Epidermal melanocyte (primary cell): ENCODE data around the gene PRAC1.
"Not testable (repeated sequence)": the region's sequence is repeated elsewhere in the genome, so short reads cannot be mapped to it uniquely, and the experiment has no call there.

ENCODE experiments used
- DNase-seq: peaks from one replicate; pipeline ENCODE4 v3.0.0; 2011; ENCODE audit warnings: low spot score; ENCODE audit not compliant: insufficient read length

PRAC1 gene

DNA sequence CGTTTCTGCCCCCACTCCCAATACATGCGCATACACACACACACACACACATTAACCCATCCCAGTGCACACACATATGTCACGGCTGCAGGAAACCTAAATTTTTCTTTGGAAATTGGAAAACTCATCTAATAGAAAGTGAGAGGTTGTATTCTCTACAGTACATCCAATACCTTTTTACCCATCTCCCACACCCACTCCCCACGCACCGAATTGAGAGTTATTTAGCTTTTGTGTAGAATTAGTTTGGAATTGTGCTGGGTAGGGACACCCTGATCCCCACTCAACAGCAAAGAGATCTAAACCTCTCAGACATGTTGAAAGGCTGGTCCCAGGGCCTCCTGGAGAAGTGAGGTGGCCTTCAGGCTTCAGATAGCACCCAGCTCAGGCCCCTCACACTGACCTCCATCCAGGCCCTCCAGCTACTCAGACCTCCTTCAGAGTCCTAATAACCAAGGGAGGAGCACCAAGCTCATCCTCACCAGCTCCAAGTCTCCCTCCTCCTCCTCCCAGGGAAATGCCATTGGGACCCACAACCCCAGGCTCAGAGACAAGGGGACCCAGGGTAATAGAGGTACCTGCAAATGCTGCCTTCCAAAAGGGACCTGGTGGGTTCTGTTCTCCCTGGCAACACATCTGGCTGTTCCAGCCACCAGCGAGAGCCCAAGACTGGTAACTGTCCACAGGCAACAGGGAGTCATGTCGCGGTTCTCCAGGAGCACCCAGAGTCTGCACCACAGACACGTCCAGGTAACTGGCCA lies 5.3 kb upstream of the PRAC1 start:
- DNase-seq = no peak

DNA sequence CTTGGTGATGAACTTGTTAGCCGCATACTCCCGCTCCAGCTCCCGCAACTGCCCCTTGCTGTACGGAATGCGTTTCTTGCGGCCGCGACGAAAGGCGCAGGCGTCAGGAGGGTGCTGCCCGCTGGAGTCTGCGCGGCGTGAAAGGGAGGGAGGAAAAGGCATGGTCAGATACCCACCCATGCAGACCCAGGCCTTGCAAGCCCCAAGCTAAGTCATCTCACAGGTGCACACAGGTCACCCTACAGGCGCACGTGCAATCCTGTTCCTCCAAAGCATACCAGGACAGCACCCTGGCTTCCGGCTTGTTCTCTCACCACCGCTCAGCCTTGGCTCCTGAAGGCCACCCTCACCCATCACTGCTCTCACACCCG lies 4.6 kb upstream of the PRAC1 start:
- DNase-seq = no peak

DNA sequence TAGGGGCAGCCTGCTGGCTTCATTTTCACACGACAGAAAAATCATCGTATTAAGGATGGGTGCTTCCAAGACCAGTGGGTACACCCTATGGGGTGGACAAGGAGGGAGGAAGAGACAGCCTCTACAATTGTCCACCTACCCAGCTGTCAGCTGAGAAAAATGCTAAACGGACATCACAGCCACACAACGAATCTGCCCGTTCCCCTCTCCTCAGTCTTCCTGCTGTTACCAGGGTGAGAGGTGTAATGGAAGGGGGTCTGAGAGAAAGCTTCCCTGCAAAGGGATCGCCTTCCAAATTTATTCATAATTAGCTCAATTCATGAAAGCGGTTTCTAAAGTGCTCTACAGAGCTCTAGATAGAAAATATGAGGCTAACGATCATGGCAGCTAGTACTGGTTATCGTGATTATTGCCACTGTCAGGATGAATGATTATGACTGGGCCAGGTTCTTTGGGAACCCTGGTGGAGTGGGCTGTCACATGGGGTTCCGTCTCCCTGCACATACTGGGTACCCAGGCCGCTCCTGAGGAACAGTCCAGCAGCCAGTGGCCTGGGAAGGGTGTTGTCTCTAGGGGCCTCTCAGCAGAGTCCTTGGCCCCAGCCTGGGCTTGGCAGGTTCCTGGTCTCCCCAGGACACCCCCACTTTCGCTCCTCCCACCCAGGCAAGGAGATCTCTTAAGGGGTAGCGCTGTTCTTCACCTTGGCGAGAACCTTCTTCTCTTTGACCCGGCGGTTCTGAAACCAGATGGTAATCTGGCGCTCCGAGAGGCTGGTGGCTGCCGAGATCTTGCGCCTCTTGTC lies 4.0 kb upstream of the PRAC1 start:
- DNase-seq = no peak

DNA sequence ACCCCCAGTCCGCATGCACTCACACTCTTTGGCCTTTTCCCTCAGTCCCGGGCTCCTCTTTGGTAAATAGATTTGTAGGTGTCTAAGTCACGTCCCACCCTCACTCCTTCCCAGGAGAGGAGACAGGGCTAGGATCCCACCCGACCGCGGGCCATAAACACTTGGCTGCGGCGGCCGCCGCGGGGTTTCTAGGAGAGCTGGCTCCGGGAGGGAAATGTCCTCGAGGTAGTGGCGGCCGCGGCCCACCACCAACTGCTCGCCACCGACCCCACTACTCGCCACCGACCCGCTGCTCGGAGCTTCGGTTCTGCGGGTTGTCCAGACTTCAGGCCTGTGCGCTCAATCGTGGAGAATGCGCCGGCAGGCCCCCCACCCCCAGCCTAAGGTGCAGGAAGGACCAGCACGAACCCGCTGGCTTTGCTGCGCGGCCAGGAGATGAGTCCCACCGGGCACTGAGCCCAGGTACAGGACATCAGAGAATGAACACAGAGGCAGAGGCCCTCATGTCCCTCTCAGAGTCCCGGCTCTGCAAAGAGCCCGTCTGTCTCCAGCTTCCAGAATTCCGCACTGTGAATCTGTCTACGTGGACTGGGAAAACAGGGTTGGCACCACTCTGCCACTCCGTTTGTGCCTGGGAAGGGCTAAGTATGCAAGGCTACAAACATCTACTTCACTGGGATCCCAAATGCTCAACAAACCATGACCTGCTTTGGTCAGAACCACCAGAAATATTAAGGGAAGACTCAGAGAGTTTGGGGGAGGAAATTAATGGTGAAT lies 3.2 kb upstream of the PRAC1 start:
- DNase-seq = no peak

DNA sequence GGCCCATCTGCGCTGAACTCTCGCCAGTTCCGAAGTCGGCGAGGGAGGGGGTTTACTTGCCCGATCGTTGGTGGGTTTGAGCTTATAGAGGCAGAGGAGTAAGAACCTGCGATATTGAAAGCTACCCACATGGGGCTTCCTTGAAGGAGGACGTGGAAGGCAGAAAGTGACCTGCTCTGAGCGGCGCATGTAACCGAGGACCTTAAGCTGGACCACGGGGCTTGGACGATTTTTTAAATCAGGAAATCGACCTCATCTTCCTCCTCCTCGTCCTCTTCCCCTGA lies 2.6 kb upstream of the PRAC1 start:
- no peak for DNase-seq

DNA sequence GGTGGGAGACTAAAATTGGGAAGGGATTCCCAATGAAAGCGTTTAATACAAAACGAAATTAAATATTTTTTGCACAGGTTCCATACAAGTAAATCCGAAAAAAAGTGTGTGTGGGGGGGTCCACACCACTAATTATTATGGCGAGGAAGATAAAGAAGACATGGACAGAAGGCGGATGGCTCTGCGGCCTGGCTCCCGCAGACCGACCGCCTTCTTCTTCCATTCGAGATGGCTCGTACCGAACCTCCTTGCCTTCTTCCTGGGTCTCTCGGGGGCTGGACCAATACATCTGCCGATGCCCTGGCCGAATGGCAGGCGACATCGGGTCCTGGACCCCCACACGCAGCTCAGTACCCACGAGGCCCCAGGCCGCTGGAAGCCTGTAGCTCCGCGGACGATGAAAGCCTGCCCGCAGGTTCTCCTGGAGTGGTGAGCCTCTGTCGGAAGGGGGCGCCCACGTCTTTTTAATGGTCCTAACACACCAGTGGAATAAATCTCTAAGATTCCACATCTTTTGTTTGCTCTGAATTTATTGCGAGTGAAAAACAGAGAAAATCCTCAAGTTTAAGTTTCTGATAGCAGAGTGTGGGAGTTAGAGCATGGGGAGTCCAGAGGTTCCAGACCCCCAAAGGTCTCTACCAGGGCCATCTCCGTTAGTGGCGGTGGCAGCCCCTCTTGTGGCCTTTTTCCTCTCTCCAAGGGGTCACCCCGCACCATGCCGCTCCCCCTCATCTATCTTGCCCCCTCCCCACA lies 2.1 kb upstream of the PRAC1 start:
- no peak for DNase-seq

DNA sequence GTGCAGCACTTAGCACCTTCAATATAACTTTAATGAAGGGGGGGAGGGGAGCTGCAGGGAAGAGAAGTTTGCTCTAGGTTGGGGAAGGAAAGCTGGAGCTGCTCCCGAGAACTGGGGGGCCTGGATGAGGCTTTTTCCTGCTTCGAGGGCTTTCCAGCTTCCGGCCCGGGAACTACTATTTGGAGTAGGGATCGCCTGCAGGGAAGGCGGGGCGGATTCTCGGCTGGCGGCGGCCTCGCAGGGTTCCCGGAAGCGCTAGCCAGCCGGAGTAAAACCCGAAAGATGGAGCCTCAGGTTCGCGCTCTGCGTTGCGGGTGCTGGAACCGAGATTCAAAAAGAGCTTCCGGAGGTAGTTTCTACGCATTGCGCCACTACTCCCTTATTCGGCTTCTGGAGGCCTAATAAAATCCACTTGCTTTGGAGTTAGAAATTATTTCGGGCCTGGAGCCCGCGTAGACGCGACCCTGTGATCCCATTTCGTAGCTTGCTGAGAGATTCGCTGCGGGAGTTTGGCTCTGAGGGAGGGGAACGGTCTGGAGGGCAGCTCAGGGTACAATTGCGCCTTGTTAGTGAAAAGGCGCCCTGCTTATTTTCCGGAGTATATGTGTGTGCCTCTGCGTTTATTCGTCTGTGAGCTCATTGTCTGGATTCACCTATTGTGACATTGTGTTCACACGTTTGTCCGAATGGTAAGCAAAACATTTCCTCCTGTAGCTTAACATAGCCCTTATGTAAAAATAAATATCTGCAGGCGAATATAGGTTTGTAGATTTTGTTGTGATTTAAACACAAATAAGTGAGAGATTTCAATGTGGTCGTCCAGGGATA lies 1.3 kb upstream of the PRAC1 start:
- DNase-seq = no peak

DNA sequence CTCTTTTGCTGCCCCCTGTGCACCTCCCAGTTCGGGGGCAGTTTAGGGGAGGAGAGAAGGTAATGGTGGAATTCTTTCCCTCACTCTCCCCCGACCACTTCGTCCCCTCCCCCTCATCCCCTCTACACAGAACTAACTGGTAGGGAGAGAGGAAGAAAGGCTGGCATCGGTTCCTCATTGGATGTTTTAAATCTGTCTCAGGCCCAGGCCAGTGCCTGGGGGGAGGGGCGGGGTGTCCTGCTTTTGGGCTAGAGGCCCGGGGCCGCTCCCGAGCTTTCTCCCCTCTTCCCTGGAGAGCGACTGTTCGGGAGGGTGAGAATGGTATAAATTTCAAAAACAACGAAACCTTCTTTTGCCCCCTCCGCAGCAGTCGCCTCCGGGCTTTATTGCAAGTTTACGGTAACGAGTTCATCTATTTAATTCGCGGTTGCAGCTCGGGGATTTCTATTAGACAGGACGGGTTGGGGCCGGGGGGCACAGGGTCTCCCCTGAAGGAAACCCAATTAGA lies 651 bp upstream of the PRAC1 start, which contains the start of gene PRAC2:
PRAC2 (plus strand) TSS at position 271 of the 508 bp plus-strand sequence. CDS start 1,226 bp downstream, outside the sequence.
- DNase-seq = no peak

DNA sequence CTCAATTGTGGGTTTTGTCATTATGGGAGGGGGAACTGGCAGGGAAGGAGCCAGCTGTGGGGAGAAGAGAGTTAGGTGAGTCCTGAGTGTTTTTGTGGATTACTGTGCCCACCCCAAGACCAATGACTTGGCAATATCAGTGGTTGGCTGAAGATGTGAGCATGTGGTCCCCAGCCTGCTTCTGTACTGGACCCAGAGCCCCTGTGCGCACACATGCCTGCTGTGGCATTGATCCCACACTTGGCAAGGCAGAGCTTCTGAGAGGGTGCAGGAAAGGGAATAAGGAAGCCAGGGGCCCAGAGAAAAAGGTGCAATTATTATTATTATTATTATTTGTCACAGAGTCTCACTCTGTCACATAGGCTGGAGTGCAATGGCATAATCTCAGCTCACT lies 1.3 kb downstream of the PRAC1 start:
- DNase-seq = no peak

DNA sequence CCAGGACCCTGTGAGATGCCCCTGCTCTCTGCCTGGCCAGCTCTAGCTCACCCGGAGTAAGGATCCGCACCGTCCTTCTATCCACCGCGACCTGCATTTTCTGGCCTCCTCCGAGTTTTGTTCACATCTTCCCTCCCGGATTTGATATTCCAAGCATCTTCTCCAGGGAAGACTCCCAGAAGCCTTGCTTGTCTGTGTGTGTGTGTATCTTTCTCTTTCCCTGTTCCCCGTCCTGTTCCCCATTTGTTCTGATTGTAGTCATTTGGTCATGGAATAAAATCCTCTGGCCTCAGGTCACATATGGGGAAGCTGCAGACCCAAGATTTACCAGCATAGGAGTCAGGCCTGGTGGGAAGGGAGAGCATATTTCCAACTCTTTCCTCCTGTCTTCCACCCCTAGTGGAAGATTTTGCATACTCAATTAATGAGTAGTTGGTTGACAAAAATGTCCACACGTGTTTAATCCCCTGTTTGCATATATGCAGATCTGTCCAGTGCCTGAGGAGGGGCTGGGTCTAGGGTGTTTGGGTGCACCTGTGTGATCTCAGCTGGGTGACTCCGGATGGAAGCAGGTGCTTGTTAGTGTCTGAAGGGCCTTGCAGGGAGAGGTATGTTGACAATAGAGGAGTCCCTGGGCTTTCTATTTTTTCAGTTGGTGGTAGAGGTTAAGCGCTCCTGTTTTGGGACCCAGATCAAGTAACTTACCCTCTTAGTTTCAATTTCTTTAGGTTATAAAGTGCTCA lies 1.9 kb downstream of the PRAC1 start:
- DNase-seq = no peak

DNA sequence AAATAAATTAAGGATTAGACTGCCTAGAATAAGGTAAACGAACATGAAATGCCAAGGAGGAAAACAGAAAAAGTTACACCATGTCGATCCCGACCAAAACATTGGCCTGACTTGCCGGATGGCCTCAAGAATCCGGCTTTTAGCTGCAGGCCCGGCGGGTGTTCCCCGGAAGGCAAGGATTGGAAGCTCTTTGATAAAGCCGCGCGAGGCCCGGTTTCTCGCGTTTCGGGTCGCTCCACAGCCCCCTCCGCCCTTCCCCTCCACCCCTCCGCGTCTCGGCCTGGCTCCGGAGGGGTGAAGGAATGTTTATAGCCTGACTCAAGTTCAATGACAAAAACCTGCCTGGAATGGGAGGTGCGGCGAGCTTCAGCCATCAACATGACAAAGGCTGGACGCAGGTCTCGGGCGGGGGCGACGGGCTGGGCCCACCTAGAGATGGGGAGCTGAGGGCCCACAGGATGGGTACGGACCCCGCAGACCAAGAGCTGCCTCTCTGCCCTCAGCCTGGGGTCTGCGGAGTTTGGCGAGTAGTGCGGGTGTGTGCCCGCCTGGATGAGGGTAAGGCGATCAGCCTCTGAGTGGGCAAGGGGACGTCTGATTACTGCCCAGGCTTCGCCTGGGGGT lies 2.6 kb downstream of the PRAC1 start:
- DNase-seq = no peak

DNA sequence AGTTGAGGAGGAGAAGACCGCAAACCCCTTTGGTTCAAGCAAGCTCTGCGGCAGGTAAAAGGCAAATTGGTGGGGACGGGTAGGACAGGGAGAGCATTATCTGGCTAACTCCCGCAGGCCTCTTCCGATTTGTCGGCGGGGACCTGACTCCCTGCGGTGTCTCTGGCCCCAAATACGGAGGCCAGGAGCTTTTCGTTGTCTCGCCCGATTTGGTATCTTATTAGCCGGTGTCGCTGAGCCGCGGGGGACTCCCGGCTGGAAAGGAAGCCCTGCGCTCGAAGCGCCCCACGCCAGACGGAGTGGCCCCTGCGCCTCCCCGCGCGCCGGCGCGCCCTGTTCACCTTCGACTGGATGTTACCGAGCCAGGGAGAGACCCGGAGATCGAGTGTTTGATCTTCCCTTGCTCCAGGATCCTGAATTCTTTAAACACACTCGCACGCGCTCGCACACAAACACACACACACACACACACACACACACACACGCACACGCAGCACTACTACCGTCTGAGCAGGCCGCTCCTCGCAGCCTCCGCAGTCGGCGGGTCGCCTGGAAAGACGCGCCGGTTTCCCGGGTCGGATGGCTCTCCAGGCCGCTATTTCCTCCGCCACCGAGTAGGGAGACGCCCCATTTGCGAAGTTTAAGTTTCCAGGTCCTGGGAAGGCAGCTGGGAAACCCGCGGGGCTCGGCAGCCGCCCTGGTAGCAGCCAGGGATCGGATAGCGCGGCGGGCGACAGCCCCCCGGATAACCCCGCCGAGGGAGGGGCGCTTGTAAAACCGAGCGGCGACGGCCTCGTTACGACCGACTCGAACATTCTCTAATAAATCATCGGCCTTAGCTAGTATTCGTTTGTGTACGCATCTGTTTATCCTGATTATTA lies 3.3 kb downstream of the PRAC1 start:
- no peak for DNase-seq

DNA sequence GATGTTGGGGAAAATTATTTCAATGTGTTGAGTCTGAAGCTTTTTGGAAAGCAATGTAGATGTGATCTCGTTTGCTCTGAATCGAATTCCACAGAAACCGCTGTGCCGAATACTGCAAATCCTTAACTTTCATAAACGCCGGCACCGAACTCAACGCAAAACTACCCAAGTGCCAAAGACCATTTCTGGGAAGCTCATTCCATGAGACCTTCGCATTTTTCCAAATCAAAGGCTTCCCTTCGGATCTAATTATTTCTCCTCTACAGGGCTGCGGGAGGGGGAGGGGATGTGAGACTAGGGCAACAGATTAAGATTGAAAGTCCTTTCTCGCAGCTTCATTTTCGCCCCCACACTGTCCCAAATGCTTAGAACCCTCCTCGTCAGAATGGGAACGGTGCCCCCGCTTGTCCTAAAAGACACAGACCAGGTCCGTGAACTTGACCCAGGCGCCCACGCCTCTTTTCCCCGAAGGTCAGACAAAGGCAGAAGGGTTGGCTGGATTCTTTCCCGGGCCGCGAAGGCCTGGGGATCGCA lies 4.0 kb downstream of the PRAC1 start:
- no peak for DNase-seq

DNA sequence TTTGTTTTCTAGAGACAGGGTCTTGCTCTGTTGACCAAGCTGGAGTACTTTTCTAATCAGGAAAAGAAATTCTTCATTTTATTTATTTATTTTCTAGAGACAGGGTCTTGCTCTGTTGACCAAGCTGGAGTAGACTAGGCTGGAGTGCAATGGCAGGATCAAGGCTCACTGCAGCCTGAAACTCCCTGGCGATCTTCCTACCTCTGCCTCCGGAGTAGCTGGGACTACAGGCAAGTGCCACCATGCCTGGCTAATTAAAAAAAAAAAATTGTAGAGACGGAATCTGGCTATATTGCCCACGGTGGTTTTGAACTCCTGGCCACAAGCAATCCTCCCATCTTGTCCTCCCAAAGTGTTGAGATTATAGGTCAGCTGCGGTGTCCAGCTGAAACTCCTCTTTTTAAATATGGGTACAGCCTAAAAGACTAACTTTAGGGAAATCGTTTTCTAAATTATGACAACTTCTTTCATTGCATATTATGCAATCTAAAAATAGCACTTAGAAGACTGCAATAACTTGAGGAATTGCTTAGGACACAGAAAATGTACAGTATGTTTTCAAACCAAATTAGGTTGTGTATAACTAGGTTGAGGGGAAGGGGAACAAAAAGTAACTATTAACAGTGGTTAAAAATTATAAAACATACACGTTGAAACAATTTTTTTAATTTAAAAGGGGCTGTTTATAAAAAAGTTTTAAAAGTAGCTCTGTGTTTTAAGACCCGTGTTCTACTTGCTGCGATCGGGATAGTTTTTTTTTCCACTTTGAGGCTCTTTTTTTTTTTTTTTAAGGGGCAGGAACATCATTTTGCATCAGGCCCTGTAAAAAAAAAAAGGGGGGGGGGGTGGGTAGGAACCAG lies 4.7 kb downstream of the PRAC1 start:
- DNase-seq = no peak

DNA sequence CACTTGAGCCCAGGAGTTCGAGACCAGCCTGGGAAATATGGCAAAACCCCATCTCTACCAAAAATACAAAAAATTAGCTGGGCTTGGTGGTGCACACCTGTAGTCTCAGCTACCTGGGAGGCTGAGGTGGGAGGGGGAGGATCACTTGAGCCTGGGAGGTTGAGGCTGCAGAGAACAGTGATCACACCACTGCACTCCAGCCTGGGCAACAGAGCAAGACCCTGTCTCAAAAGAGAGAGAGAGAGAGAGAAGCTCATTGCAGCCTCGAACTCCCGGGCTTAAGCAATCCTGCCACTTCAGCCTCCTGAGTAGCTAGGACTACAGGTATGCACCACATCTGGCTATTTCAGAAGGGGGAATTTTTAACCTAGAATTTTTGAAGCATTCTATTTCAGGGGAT lies 5.8 kb downstream of the PRAC1 start:
- not testable (repeated sequence) for DNase-seq

DNA sequence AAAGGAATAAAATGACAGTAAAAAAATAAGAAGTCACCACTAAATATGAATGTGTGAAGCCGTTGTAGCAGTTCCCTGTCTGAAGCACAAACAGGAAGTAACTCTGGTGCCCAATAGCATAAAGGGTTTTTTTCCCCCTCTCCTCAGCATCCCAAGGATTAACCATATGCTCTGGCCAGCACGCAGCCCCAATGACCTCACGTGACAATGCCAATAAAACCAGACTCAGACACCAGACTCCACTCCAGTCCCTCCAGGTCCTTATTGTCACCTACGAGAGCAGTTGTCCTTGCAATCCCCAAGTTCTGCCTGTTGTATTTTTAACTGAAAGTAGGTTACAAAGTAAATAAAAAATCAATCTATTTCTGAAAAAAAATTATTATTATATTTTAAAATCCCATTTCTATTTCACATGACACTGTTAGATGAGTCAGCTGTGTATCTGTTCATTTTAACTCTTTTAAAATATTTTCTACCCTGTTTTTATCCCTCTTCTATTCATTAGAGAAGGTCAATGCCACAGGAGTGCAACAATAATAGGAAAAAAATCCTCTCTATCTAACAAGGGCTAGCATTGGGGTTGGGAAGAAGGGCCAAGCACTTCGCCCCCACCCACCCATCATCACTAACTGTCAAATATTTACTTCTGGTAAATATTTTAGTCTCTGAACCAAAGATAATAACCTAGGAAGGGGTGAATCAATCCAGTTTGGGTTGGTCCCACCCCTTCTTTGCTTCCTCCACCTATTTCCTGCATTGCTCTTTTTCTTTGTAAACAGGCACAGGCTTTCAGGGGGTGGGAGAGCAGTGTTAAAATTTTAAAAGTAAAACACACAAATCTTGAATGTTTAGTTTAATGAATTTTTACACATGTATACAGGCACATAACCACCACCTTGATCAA lies 6.6 kb downstream of the PRAC1 start:
- DNase-seq = no peak
